Loucy (cell line): ENCODE measurements around the gene IRF2BP2.

ENCODE experiments used
- H2AFZ ChIP-seq: fragments of 200-600 bp; sonication (generic); 2 replicates; pipeline ENCODE4 v1.6.0; 2016; ENCODE audit warnings: antibody characterized with exemption, mild to moderate bottlenecking, low read length, moderate library complexity
- H3F3A ChIP-seq: fragments of 200-600 bp; 2 replicates; pipeline ENCODE4 v1.6.0; 2016; ENCODE audit warnings: antibody characterized with exemption, low read depth, mild to moderate bottlenecking
- H3K27me3 ChIP-seq: fragments of 200-600 bp; sonication (generic); 2 replicates; pipeline ENCODE4 v1.6.1; 2014; ENCODE audit warnings: low read length, mild to moderate bottlenecking; ENCODE audit not compliant: insufficient read depth, poor library complexity, severe bottlenecking
- H3K36me3 ChIP-seq: fragments of 200-600 bp; sonication (generic); 2 replicates; pipeline ENCODE4 v1.6.1; 2016; ENCODE audit warnings: low read length; ENCODE audit not compliant: insufficient read depth
- H3K4me1 ChIP-seq: fragments of 200-600 bp; sonication (generic); 2 replicates; pipeline ENCODE4 v1.5.1; 2014; ENCODE audit warnings: low read length, mild to moderate bottlenecking; ENCODE audit not compliant: insufficient read depth, poor library complexity, severe bottlenecking
- H3K4me2 ChIP-seq: fragments of 200-600 bp; sonication (generic); 2 replicates; pipeline ENCODE4 v1.6.0; 2014; ENCODE audit warnings: antibody characterized with exemption, low read length, low read depth, mild to moderate bottlenecking; ENCODE audit not compliant: poor library complexity, severe bottlenecking
- H3K4me3 ChIP-seq: fragments of 200-600 bp; sonication (generic); 2 replicates; pipeline ENCODE4 v1.5.1; 2014; ENCODE audit warnings: low read length, mild to moderate bottlenecking, mixed read lengths; ENCODE audit not compliant: poor library complexity, severe bottlenecking
- H3K79me2 ChIP-seq: fragments of 200-600 bp; sonication (generic); 2 replicates; pipeline ENCODE4 v1.6.1; 2014; ENCODE audit warnings: low read length; ENCODE audit not compliant: insufficient read depth
- H3K9ac ChIP-seq: fragments of 200-600 bp; sonication (generic); 2 replicates; pipeline ENCODE4 v1.6.0; 2014; ENCODE audit warnings: mild to moderate bottlenecking, low read depth, low read length, moderate library complexity; ENCODE audit not compliant: poor library complexity, severe bottlenecking
- H3K9me2 ChIP-seq: fragments of 200-600 bp; sonication (generic); replicated peaks from 2 replicates; pipeline ENCODE4 v1.6.1; 2016; ENCODE audit warnings: low read depth, low read length, mixed read lengths
- H3K9me3 ChIP-seq: fragments of 200-600 bp; sonication (generic); 2 replicates; pipeline ENCODE4 v1.6.1; 2014; ENCODE audit warnings: mild to moderate bottlenecking, antibody characterized with exemption, low read length, low read depth; ENCODE audit not compliant: insufficient read depth
- H4K20me1 ChIP-seq: fragments of 200-600 bp; sonication (generic); 2 replicates; pipeline ENCODE4 v1.6.0; 2014; ENCODE audit warnings: antibody characterized with exemption, low read length, mild to moderate bottlenecking; ENCODE audit not compliant: insufficient read depth, poor library complexity, severe bottlenecking
- CTCF ChIP-seq: fragments of 200-600 bp; sonication (generic); conservative IDR thresholded peaks from 2 replicates; pipeline ENCODE4 v1.5.1; 2014; ENCODE audit warnings: mild to moderate bottlenecking, antibody characterized with exemption, low read length
- EZH2phosphoT487 ChIP-seq: fragments of 200-600 bp; IDR thresholded peaks from 2 replicates; pipeline ENCODE4 v1.6.1; 2018; ENCODE audit warnings: antibody characterized with exemption, mild to moderate bottlenecking, moderate library complexity, borderline replicate concordance

The IRF2BP2 gene

GRCh38 chr1:234584926-234585325 is 25.1 kb downstream of the IRF2BP2 start:
- Histone ChIP-seq H3K9me3 (no peaks in the 10 kb centered on the region), H3K9me2 (no peaks in the 10 kb centered on the region), H3K4me3 (no peak overlapping the region), H3K9ac (no peak overlapping the region), H4K20me1 (no peaks in the 10 kb centered on the region), H3K36me3 (no peaks in the 10 kb centered on the region), H3K4me1 (no peaks in the 10 kb centered on the region), H3K79me2 (no peaks in the 10 kb centered on the region), H2AFZ (no peak overlapping the region), H3K27me3 (no peaks in the 10 kb centered on the region), H3K4me2 (no peak overlapping the region), H3F3A (no peaks in the 10 kb centered on the region)
- TF ChIP-seq EZH2phosphoT487 (no peak), CTCF (no peak)

GRCh38 chr1:234584420-234584805 is 25.6 kb downstream of the IRF2BP2 start:
- Histone ChIP-seq H3K36me3 (no peaks in the 10 kb centered on the region), H3K9me2 (no peaks in the 10 kb centered on the region), H3K4me1 (no peaks in the 10 kb centered on the region), H3K9ac (no peak overlapping the region), H3K4me2 (no peak overlapping the region), H2AFZ (no peak overlapping the region), H4K20me1 (no peaks in the 10 kb centered on the region), H3K79me2 (no peaks in the 10 kb centered on the region), H3K4me3 (no peak overlapping the region), H3K27me3 (no peaks in the 10 kb centered on the region), H3K9me3 (no peaks in the 10 kb centered on the region), H3F3A (no peaks in the 10 kb centered on the region)
- TF ChIP-seq EZH2phosphoT487 (no peak), CTCF (no peak)

- no peak overlapping the region for H3K4me3 ChIP-seq
- no peak overlapping the region for H3K4me2 ChIP-seq
- H4K20me1 ChIP-seq = no peaks in the 10 kb centered on the region
- no peaks in the 10 kb centered on the region for H3F3A ChIP-seq
- no peak overlapping the region for H3K9ac ChIP-seq
- H3K4me1 ChIP-seq = no peaks in the 10 kb centered on the region
- TF ChIP-seq EZH2phosphoT487 = no peak
- no peak for TF ChIP-seq CTCF
- H3K27me3 ChIP-seq = no peaks in the 10 kb centered on the region
- H3K36me3 ChIP-seq = no peaks in the 10 kb centered on the region
- H3K9me2 ChIP-seq = no peaks in the 10 kb centered on the region
- no peaks in the 10 kb centered on the region for H3K9me3 ChIP-seq
- no peak overlapping the region for H2AFZ ChIP-seq
- H3K79me2 ChIP-seq = no peaks in the 10 kb centered on the region
These were observed 26.1 kb downstream of the IRF2BP2 start for GRCh38 chr1:234583755-234584419.
